RWPE2 (cell line): ENCODE results near the gene CCDC83.

Source experiments
- ATAC-seq: fragments of 200-7000 bp; cut with Tn5 transposase; 3 replicates; pipeline ENCODE4 v1.9.1; 2021; ENCODE audit warnings: low read depth
- DNase-seq: peaks from one replicate; pipeline ENCODE4 v3.0.0-alpha.2; 2020; ENCODE audit warnings: low spot score
- H3K27ac ChIP-seq: fragments of 450-650 bp; 2 replicates; pipeline ENCODE4 v1.5.1; 2017; ENCODE audit warnings: mild to moderate bottlenecking; ENCODE audit not compliant: poor library complexity, severe bottlenecking
- H3K27me3 ChIP-seq: fragments of 250-450 bp; sonication (Bioruptor Pico); 2 replicates; pipeline ENCODE4 v1.5.1; 2021; ENCODE audit warnings: mild to moderate bottlenecking, moderate library complexity; ENCODE audit not compliant: insufficient read depth, poor library complexity, severe bottlenecking
- H3K36me3 ChIP-seq: fragments of 250-450 bp; sonication (Bioruptor Pico); 2 replicates; pipeline ENCODE4 v1.5.1; 2020; ENCODE audit warnings: low read depth, mild to moderate bottlenecking, moderate library complexity
- H3K4me1 ChIP-seq: fragments of 250-450 bp; sonication (Bioruptor Pico); 2 replicates; pipeline ENCODE4 v1.5.1; 2021; ENCODE audit warnings: mild to moderate bottlenecking, moderate library complexity; ENCODE audit not compliant: insufficient read depth, poor library complexity, severe bottlenecking
- H3K4me3 ChIP-seq: fragments of 250-450 bp; sonication (Bioruptor Pico); 2 replicates; pipeline ENCODE4 v1.5.1; 2021; ENCODE audit warnings: mild to moderate bottlenecking, moderate library complexity; ENCODE audit not compliant: severe bottlenecking
- H3K9me3 ChIP-seq: fragments of 250-450 bp; sonication (Bioruptor Pico); 2 replicates; pipeline ENCODE4 v1.5.1; 2021; ENCODE audit warnings: mild to moderate bottlenecking, moderate library complexity; ENCODE audit not compliant: severe bottlenecking
- TF ChIP-seq, protein P1 (sequence below): fragments of 450-650 bp; IDR thresholded peaks from one replicate; pipeline ENCODE4 v1.5.1; 2017; ENCODE audit warnings: mild to moderate bottlenecking, moderate library complexity; ENCODE audit not compliant: poor library complexity, severe bottlenecking

The CCDC83 gene

DNA sequence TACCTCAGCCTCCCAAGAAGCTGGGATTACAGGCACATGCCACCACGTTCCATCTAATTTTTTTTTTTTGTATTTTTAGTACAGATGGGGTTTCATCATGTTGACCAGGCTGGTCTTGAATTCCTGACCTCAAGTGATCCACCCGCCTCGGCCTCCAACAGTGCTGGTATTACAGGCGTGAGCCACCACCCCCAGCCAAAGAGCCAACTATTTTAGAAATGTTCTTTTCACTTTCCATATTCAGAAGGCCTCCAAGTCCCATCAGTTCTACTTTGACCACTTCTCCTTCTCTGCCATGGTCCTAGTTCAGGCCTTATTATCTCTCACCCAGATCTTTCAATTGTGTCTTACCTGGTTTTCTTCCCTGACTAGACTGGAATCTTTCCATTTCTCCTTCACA, 48.2 kb downstream of the CCDC83 start:
- no peak overlapping the region for H3K4me3 ChIP-seq
- no peak overlapping the region for H3K27ac ChIP-seq
- ATAC-seq (no peak), DNase-seq (no peak)
- TF ChIP-seq, protein P1, sequence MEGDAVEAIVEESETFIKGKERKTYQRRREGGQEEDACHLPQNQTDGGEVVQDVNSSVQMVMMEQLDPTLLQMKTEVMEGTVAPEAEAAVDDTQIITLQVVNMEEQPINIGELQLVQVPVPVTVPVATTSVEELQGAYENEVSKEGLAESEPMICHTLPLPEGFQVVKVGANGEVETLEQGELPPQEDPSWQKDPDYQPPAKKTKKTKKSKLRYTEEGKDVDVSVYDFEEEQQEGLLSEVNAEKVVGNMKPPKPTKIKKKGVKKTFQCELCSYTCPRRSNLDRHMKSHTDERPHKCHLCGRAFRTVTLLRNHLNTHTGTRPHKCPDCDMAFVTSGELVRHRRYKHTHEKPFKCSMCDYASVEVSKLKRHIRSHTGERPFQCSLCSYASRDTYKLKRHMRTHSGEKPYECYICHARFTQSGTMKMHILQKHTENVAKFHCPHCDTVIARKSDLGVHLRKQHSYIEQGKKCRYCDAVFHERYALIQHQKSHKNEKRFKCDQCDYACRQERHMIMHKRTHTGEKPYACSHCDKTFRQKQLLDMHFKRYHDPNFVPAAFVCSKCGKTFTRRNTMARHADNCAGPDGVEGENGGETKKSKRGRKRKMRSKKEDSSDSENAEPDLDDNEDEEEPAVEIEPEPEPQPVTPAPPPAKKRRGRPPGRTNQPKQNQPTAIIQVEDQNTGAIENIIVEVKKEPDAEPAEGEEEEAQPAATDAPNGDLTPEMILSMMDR, result no peak
- no peaks in the 10 kb centered on the region for H3K9me3 ChIP-seq
- no peaks in the 10 kb centered on the region for H3K4me1 ChIP-seq
- H3K27me3 ChIP-seq, result no peaks in the 10 kb centered on the region
- no peaks in the 10 kb centered on the region for H3K36me3 ChIP-seq

- TF ChIP-seq, protein P1, result no peak
Measured at GRCh38 chr11:85903811-85904210, 48.6 kb downstream of the CCDC83 start.

DNA sequence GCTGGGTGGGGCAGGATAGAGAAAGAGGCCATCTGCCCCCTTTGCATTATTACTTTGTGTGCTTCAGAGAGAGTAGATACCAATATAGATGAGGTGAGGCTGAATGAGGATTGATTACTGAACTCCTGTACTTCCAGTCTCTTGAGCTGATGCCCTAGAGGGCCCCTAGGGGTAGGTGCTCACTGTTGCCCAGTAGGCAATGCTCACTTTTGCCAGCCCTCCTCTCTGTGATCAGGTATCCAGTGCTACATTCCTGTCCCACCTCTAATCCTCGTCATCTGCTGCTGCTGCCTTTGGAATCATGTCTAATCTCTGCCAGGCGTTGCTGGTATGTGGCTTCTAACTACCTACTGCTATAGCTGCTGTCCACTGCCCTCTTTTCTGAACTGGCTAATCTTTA, 57.2 kb downstream of the CCDC83 start:
- no peaks in the 10 kb centered on the region for H3K36me3 ChIP-seq
- ATAC-seq (no peak), DNase-seq (no peak)
- H3K27ac ChIP-seq, result no peak overlapping the region
- TF ChIP-seq, protein P1, result no peak
- H3K4me1 ChIP-seq, result no peaks in the 10 kb centered on the region
- no peak overlapping the region for H3K4me3 ChIP-seq
- no peaks in the 10 kb centered on the region for H3K27me3 ChIP-seq
- H3K9me3 ChIP-seq, result no peaks in the 10 kb centered on the region

More at GRCh38 chr11:85903811-85904210, 48.6 kb downstream of the CCDC83 start:
- H3K4me1 ChIP-seq, result no peaks in the 10 kb centered on the region
- no peaks in the 10 kb centered on the region for H3K9me3 ChIP-seq
- no peaks in the 10 kb centered on the region for H3K27me3 ChIP-seq
- no peak overlapping the region for H3K4me3 ChIP-seq
- no peak for ATAC-seq
- H3K36me3 ChIP-seq, result no peaks in the 10 kb centered on the region
- H3K27ac ChIP-seq, result no peak overlapping the region
- no peak for DNase-seq

- TF ChIP-seq, protein P1, result no peak
- no peak overlapping the region for H3K27ac ChIP-seq
- no peak overlapping the region for H3K4me3 ChIP-seq
Measured at GRCh38 chr11:85913513-85913912, 58.3 kb downstream of the CCDC83 start.

DNA sequence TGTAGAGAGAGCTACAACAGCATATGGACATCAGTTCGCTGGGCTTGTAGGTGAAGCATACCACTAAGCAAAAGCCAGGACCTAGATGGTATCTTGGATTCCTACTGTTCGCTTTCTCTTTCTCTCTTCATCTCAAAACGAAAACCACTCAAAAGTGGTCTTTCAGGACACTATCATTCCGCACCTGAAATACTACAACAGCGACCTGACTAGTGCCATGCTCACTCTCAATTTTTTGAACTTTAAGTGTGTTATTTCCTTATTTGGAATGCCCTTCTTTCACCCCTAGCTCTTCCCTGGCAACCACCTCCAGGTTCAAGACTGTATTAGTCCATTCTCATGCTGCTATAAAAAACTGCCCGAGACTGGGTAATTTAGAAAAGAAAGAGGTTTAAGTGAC, 59.2 kb downstream of the CCDC83 start:
- no peak overlapping the region for H3K27ac ChIP-seq
- H3K27me3 ChIP-seq, result no peaks in the 10 kb centered on the region
- H3K4me3 ChIP-seq, result no peak overlapping the region
- TF ChIP-seq, protein P1, result no peak
- no peaks in the 10 kb centered on the region for H3K36me3 ChIP-seq
- no peaks in the 10 kb centered on the region for H3K4me1 ChIP-seq
- no peak for DNase-seq
- H3K9me3 ChIP-seq, result no peaks in the 10 kb centered on the region
- ATAC-seq, result no peak

More at GRCh38 chr11:85913513-85913912, 58.3 kb downstream of the CCDC83 start:
- no peaks in the 10 kb centered on the region for H3K9me3 ChIP-seq
- no peaks in the 10 kb centered on the region for H3K4me1 ChIP-seq
- H3K27me3 ChIP-seq, result no peaks in the 10 kb centered on the region
- no peaks in the 10 kb centered on the region for H3K36me3 ChIP-seq
- DNase-seq (no peak), ATAC-seq (no peak)
